GM21528 (cell line): ENCODE data around the gene LARP1.

ENCODE experiments used
- ATAC-seq: cut with Tn5 transposase; IDR thresholded peaks from one replicate; pipeline ENCODE4 v1.9.1; 2021; ENCODE audit warnings: mild to moderate bottlenecking, moderate library complexity; ENCODE audit not compliant: unreplicated experiment, low FRiP score

The LARP1 gene

GRCh38 chr5:154849791-154850201, 94.6 kb downstream of the LARP1 start:
- ATAC-seq = no peak

DNA sequence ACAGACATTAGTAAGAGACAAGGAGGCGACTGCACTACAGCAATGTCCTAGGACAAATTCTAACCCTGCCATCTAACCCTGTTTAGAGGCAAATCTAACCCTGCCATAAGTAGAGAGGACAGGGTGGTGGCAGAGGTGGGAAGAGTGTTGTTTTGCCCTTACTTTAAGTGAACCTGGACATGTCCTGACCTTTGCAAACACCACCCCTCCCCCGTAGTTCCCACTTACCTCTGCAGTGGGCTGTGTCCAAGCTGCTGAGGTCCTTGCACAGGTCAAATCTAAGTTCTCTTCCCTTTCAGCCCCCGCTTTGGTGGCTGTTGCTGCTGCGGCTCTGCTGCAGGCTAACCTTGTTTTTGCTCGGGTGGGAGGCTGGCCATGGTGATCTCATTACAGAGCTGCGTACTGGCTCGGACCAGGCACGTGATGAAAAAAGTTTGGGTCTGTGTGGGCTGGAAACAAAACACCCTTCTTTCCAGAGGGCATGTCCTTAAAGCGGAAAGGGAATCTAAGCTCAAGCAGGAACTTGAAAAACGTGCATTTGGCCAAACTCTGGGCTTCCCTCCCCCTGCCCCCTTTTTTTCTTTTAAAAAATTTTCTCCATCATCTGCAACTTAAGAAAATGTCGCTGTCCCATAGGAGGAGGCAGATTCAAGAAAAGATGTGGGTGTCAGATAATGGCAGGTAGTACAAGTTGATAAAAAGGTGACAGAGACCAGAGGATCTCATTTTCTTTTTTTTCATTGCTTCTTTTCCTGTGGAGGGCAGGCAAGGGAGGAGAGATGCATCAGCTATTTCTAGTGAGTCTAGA, 95.3 kb downstream of the LARP1 start, which contains the start of gene FAXDC2:
Gene FAXDC2 (minus strand): TSS at position 349 of the 808 bp plus-strand sequence. CDS start 12,425 bp downstream, outside the sequence.
- ATAC-seq = no peak

- ATAC-seq = no peak
Measured at GRCh38 chr5:154851351-154851750, 96.2 kb downstream of the LARP1 start.

DNA sequence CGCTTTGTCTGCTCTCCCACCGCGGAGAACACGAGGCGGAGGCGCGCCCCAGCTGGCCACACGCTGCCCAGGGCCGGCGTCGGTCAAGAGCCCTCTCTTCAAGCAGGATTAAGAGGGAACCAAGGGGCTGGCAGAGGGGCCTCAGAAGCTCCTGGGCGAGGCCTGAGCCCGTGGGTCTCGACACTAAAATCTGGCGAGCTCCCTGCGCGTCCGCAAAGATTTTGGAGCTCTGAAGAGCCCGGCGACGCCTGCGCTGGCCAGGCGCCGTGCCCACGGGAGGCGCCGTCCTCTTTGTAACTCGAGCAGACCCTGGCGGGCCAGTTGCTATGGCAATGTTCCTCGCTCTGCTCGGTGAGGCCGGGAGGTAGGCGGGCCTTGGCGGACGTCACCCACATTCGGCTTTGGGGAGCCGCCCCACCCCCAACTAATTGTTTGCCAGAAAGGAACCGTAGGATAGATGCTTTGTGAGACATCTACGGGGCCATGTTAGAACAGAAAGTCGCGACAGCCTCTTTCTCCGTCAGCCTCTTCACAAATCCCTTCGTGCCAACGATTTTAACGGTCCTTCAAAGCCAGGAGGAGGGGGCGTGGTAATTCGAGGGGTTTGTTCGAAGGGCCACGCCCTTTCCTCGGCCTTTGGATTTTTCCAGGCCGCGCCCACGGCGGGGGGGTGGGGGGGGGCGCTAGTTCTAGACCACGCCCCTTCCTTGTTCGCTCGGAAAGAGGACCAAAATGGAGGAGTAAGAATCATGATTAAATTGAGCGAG, 102.5 kb downstream of the LARP1 start:
- ATAC-seq = peak; percentile 65

DNA sequence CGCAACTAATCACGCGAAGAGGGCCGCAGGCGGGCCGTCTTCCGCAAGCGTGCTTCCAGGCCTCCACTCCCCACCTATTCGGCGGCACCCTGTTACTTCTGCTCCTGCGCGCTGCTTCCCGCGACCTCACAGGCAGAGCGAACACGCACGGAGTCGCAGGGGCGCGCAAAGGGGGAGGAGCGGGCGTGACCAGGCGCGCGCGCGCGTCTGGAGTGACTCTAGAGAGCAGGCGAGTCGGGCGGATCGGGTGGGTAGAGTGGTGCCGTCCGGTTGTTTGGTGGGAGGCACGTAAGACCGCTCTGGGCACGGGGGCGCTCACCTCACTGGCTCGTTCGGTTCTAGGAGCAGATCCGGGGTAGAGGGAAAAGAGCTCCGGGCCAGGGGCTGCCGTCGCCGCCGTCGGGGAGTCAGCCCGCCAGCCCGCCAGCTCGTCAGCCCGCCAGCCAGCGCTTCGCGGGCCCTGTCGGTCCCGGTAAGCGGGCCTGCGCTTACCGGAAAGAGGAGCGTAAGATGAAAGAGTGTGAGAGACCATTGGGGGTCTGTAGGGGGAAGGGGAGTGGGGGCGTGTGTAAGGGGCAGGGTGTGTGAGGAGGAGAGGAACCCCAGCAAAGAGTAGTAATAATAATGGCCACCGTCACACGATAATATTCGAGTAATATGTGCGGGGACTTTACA, 103.3 kb downstream of the LARP1 start, which contains the start of gene CNOT8:
Gene CNOT8 (plus strand): TSS at position 331 of the 675 bp plus-strand sequence. CDS start 4,652 bp downstream, outside the sequence.
- ATAC-seq = peak; percentile 81

DNA sequence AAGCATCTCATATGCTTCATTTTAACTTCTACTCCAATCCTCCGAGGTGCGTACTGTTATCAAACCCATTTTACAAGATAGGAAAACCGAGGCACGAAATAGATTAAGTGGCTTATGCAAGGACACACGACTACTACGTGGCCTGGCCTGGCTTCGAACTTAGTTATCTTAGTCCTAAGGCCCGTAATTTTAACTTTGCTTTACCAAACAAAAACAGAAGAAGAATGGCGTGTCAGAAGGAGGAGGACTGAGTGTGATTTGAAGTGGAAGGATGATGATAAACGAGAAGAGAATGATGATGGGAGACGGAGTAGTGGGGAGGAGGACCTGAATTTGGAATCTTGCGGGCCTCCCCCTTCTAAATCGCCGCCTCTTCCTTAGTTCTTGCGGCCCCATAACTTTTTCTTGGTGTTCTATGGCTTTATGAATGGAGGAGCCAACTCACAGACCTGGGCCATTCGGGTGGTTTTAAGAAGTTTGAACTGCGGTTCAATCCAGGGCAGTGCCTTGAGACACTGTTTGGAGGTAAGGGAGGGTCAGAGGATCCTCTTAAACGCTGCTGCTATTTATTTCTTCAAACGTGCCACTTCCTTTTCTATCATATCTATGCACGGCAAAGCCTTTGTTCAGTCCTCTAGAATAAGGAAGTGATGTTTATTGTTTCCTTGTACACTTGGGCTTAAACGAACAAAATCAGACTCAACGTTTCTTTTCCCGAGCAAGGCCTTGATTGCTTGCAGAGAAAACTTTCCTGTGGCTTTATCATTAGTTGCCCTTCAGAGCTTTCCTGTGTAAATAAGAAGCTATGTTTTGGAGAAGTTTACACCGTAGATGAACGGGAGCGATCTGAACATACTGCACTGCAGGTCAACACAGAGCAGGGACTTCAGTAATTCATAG, 104.0 kb downstream of the LARP1 start:
- ATAC-seq = peak; percentile 23

- no peak for ATAC-seq
Measured at GRCh38 chr5:154860123-154860522, 104.9 kb downstream of the LARP1 start.

- no peak for ATAC-seq
Measured at GRCh38 chr5:154860765-154861164, 105.6 kb downstream of the LARP1 start.

- ATAC-seq = no peak
Measured at GRCh38 chr5:154861946-154862345, 106.8 kb downstream of the LARP1 start.

DNA sequence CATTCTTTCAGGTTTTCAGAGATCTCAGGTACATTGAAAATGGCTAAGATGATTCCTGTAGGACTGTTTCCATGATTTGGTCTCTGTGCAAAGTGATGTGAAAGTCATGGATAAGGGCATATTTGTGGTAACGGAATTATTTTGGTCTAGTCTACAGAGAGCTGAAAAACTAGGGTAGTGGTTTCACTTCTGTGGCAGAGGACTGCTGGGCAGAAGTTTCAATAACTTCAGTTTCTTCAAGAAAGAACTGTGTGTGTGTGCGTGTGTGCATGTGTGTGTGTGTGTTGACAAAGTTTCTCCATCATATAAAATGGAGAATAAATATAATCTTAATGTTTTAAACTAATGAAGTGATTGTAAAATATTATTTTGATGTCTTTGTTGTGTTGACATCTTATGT, 107.6 kb downstream of the LARP1 start:
- no peak for ATAC-seq

GRCh38 chr5:154863291-154864080, 108.3 kb downstream of the LARP1 start:
- no peak for ATAC-seq

DNA sequence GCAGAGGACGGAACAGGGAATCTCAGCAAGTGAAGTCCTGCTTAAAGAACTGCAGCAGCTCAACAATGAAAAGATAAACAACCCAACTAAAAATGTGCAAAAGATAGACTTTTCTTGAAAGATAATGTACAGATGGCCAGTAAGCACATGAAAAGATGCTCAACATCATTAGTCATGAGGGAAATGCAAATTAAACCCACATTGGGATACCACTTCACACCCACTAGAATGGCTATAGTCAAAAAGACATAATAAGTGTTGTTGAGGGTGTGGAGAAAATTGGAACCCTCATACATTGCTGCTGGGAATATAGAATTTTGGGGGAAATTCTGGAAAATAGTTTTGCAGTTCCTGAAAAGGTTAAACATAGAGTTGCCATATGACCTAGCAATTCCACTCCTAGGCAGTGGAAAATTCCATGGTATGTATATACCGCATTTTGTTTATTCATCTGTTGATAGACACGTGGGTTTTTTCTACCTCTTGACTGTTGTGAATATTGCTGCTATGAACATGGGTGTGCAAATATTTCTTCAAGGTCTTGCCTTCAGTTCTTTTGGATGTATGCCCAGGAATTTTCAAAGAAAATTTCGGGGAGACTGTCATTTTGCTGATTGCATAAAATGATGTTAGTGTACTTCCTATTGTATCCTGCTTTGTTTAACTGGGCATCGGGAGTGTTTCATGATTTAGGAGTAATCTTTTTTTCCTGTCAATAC, 110.4 kb downstream of the LARP1 start:
- no peak for ATAC-seq

- no peak for ATAC-seq
Measured at GRCh38 chr5:154866841-154867240, 111.7 kb downstream of the LARP1 start.
